Measurements from ENCODE around the gene HOMER2.
"Not testable (repeated sequence)": the region's sequence is repeated elsewhere in the genome, so short reads cannot be mapped to it uniquely, and the experiment has no call there.

The HOMER2 gene

GRCh38 chr15:82870727-82871320 is 81.7 kb downstream of the HOMER2 start:
- Histone ChIP-seq H3K9ac (ENCODE audit: low read depth, low read length) (no peak overlapping the region), H3K79me2 (ENCODE audit: insufficient read depth, low read length) (no peaks in the 10 kb centered on the region), H2AFZ (ENCODE audit: low read depth, low read length) (no peak overlapping the region), H3K27ac (ENCODE audit: low read length) (no peak overlapping the region), H3K4me1 (ENCODE audit: insufficient read depth, low read length) (no peaks in the 10 kb centered on the region), H3K27me3 (ENCODE audit: insufficient read depth, low read length, poor library complexity) (no peaks in the 10 kb centered on the region), H3K4me2 (ENCODE audit: insufficient read depth, low read length) (no peak overlapping the region), H4K20me1 (ENCODE audit: insufficient read depth, low read length) (no peaks in the 10 kb centered on the region), H3K4me3 (ENCODE audit: low read depth in 1 of 2, low read length in 2 of 2) (no peak overlapping the region), H3K9me3 (ENCODE audit: insufficient read depth, low read length, severe bottlenecking) (no peaks in the 10 kb centered on the region), H3K36me3 (ENCODE audit: insufficient read depth, low read length) (no peaks in the 10 kb centered on the region)
- TF ChIP-seq CTCF (IDR thresholded peaks at IDR 0.05; ENCODE audit: borderline replicate concordance, extremely low read depth, low read length, poor library complexity, severe bottlenecking) (no peak), EZH2 (IDR thresholded peaks at IDR 0.05; ENCODE audit: borderline replicate concordance, low read depth, low read length, severe bottlenecking) (no peak)
- no peak for DNase-seq
- ATAC-seq (ENCODE audit: insufficient read depth, low read depth): no peak

GRCh38 chr15:82865981-82866380 is 86.5 kb downstream of the HOMER2 start:
- H2AFZ ChIP-seq (ENCODE audit: low read depth, low read length); H3K36me3 ChIP-seq (ENCODE audit: insufficient read depth, low read length); H3K4me2 ChIP-seq (ENCODE audit: insufficient read depth, low read length); H4K20me1 ChIP-seq (ENCODE audit: insufficient read depth, low read length); DNase-seq; H3K27me3 ChIP-seq (ENCODE audit: insufficient read depth, low read length, poor library complexity); H3K9ac ChIP-seq (ENCODE audit: low read depth, low read length); H3K9me3 ChIP-seq (ENCODE audit: insufficient read depth, low read length, severe bottlenecking); H3K79me2 ChIP-seq (ENCODE audit: insufficient read depth, low read length); H3K4me1 ChIP-seq (ENCODE audit: insufficient read depth, low read length); ATAC-seq (ENCODE audit: insufficient read depth, low read depth); H3K4me3 ChIP-seq (ENCODE audit: low read depth in 1 of 2, low read length in 2 of 2); H3K27ac ChIP-seq (ENCODE audit: low read length): not testable (repeated sequence)

GRCh38 chr15:82865581-82865980 is 86.9 kb downstream of the HOMER2 start:
- not testable (repeated sequence) for ATAC-seq (ENCODE audit: insufficient read depth, low read depth); H3K79me2 ChIP-seq (ENCODE audit: insufficient read depth, low read length); DNase-seq; H3K4me2 ChIP-seq (ENCODE audit: insufficient read depth, low read length); H3K36me3 ChIP-seq (ENCODE audit: insufficient read depth, low read length); H3K27ac ChIP-seq (ENCODE audit: low read length); H2AFZ ChIP-seq (ENCODE audit: low read depth, low read length); H3K9ac ChIP-seq (ENCODE audit: low read depth, low read length); H3K4me1 ChIP-seq (ENCODE audit: insufficient read depth, low read length); H3K4me3 ChIP-seq (ENCODE audit: low read depth in 1 of 2, low read length in 2 of 2); H3K9me3 ChIP-seq (ENCODE audit: insufficient read depth, low read length, severe bottlenecking); H4K20me1 ChIP-seq (ENCODE audit: insufficient read depth, low read length); H3K27me3 ChIP-seq (ENCODE audit: insufficient read depth, low read length, poor library complexity)

GRCh38 chr15:82864967-82865366 is 87.6 kb downstream of the HOMER2 start:
- no peaks in the 10 kb centered on the region for H3K36me3 ChIP-seq (ENCODE audit: insufficient read depth, low read length)
- H3K4me2 ChIP-seq (ENCODE audit: insufficient read depth, low read length): no peak overlapping the region
- no peaks in the 10 kb centered on the region for H3K27me3 ChIP-seq (ENCODE audit: insufficient read depth, low read length, poor library complexity)
- DNase-seq (no peak), ATAC-seq (ENCODE audit: insufficient read depth, low read depth) (no peak)
- H3K27ac ChIP-seq (ENCODE audit: low read length): no peak overlapping the region
- no peak overlapping the region for H2AFZ ChIP-seq (ENCODE audit: low read depth, low read length)
- H3K4me3 ChIP-seq (ENCODE audit: low read depth in 1 of 2, low read length in 2 of 2): no peak overlapping the region
- no peaks in the 10 kb centered on the region for H3K9me3 ChIP-seq (ENCODE audit: insufficient read depth, low read length, severe bottlenecking)
- H4K20me1 ChIP-seq (ENCODE audit: insufficient read depth, low read length): no peaks in the 10 kb centered on the region
- H3K79me2 ChIP-seq (ENCODE audit: insufficient read depth, low read length): no peaks in the 10 kb centered on the region
- TF ChIP-seq CTCF (IDR thresholded peaks at IDR 0.05; ENCODE audit: borderline replicate concordance, extremely low read depth, low read length, poor library complexity, severe bottlenecking) (no peak), EZH2 (IDR thresholded peaks at IDR 0.05; ENCODE audit: borderline replicate concordance, low read depth, low read length, severe bottlenecking) (no peak)
- no peaks in the 10 kb centered on the region for H3K4me1 ChIP-seq (ENCODE audit: insufficient read depth, low read length)
- no peak overlapping the region for H3K9ac ChIP-seq (ENCODE audit: low read depth, low read length)

Measured in DND-41 (cell line).